Left lung (tissue), 10 donors: Measurements from ENCODE around the gene ADAMTSL4. TPM values are rescaled to one million over a fixed set of nuclear protein-coding genes. Genes with fewer than 3 reads are reported as not detected.

Experiments
- ATAC-seq: fragments of 200-7000 bp; cut with Tn5 transposase; one replicate; pipeline ENCODE4 v1.9.1; 2020; ENCODE audit warnings: moderate library complexity
- DNase-seq, 4 donors: peaks; one replicate each; pipeline ENCODE4 v3.0.0-alpha.2; 2013 to 2020
- H3K27ac ChIP-seq, 2 donors: fragments of 200-600 bp; sonication (generic) in 1 of 2; one replicate each; pipeline versions ENCODE4 v1.5.0 to v1.8.0; 2020 to 2021
- H3K27me3 ChIP-seq, 2 donors: fragments of 200-600 bp; sonication (generic) in 1 of 2; one replicate each; pipeline versions ENCODE4 v1.5.0 to v1.8.0; 2020 to 2021
- H3K36me3 ChIP-seq, 2 donors: fragments of 200-600 bp; sonication (generic) in 1 of 2; one replicate each; pipeline versions ENCODE4 v1.5.0 to v1.8.0; 2020 to 2021
- H3K4me1 ChIP-seq, 2 donors: fragments of 200-600 bp; one replicate each; pipeline ENCODE4 v1.8.0; 2021
- H3K4me3 ChIP-seq, 2 donors: fragments of 200-600 bp; sonication (generic) in 1 of 2; one replicate each; pipeline versions ENCODE4 v1.5.0 to v1.8.0; 2020 to 2021; ENCODE audit warnings: mild to moderate bottlenecking in 1 of 2
- H3K9me3 ChIP-seq, 2 donors: fragments of 200-600 bp; sonication (generic) in 1 of 2; one replicate each; pipeline versions ENCODE4 v1.5.0 to v1.8.0; 2020 to 2021
- intact Hi-C, 2 donors: fragments of 100-400 bp; cut with DNase I; formaldehyde crosslinking; loops; one replicate each; pipeline versions ENCODE4 v1.11.2 to v1.14.2; 2022
- polyA plus RNA-seq, 6 donors: library from polyadenylated mRNA; unstranded; fragments of 120-200 nt; gene quantifications; one replicate each; pipeline ENCODE4 v1.2.1, GENCODE V29; 2013; ENCODE audit not compliant: insufficient read length in 6 of 6
- total RNA-seq, 2 donors: library from RNA; stranded (reverse); fragmentation: NEBNext Ultra II Directional; extraction: Animal tissue kit (Norgen Biotek cat#: 25700); gene quantifications; one replicate each; pipeline ENCODE4 v1.2.1, GENCODE V29; 2021
- TF ChIP-seq, protein P1 (sequence below), 2 donors: fragments of 200-600 bp; sonication (generic) in 1 of 2; IDR thresholded peaks; one replicate each; pipeline versions ENCODE4 v1.5.0 to v1.8.0; 2021; ENCODE audit warnings: antibody characterized with exemption in 2 of 2
- donor health status: DM: no; HTN: yes; CAD: no.
- donor health status: DM: no; HTN: no; CAD: no.

ADAMTSL4 gene
- total and polyA plus RNA-seq, 8 donors, result 13.0 to 76.0 (median 20.1) TPM

GRCh38 chr1:150551051-150551783 lies 2.0 kb downstream of the ADAMTSL4 start:
- intact Hi-C loops, result no loop called here
- Histone ChIP-seq H3K9me3 (no peaks in the 10 kb centered on the region), H3K4me1 (peaks cover 35 to 64% of the 10 kb centered on the region in 2 donors), H3K27me3 (peaks cover 0 to 2% of the 10 kb centered on the region in 2 donors), H3K36me3 (peaks cover 0 to 28% of the 10 kb centered on the region in 2 donors), H3K4me3 (peak overlapping the region in 1 of 2 donors; percentile 58), H3K27ac (peak overlapping the region; percentile 85 to 89)
- TF ChIP-seq, protein P1, sequence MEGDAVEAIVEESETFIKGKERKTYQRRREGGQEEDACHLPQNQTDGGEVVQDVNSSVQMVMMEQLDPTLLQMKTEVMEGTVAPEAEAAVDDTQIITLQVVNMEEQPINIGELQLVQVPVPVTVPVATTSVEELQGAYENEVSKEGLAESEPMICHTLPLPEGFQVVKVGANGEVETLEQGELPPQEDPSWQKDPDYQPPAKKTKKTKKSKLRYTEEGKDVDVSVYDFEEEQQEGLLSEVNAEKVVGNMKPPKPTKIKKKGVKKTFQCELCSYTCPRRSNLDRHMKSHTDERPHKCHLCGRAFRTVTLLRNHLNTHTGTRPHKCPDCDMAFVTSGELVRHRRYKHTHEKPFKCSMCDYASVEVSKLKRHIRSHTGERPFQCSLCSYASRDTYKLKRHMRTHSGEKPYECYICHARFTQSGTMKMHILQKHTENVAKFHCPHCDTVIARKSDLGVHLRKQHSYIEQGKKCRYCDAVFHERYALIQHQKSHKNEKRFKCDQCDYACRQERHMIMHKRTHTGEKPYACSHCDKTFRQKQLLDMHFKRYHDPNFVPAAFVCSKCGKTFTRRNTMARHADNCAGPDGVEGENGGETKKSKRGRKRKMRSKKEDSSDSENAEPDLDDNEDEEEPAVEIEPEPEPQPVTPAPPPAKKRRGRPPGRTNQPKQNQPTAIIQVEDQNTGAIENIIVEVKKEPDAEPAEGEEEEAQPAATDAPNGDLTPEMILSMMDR (IDR thresholded peaks at IDR 0.05), result no peak
- ATAC-seq (no peak), DNase-seq (no peak)

- DNase-seq (no peak), ATAC-seq (no peak)
- TF ChIP-seq, protein P1 (IDR thresholded peaks at IDR 0.05), result no peak
- Histone ChIP-seq H3K36me3 (peaks cover 0 to 34% of the 10 kb centered on the region in 2 donors), H3K27me3 (no peaks in the 10 kb centered on the region), H3K4me3 (peak overlapping the region in 1 of 2 donors; percentile 58), H3K9me3 (no peaks in the 10 kb centered on the region), H3K27ac (peak overlapping the region; percentile 85 to 89), H3K4me1 (peaks cover 35 to 64% of the 10 kb centered on the region in 2 donors)
- intact Hi-C loops, result no loop called here
Measured at GRCh38 chr1:150551784-150552127, 2.5 kb downstream of the ADAMTSL4 start.

GRCh38 chr1:150552128-150552910 lies 3.1 kb downstream of the ADAMTSL4 start:
- Histone ChIP-seq H3K27ac (peak overlapping the region; percentile 85 to 89), H3K36me3 (peaks cover 0 to 39% of the 10 kb centered on the region in 2 donors), H3K4me1 (peaks cover 35 to 65% of the 10 kb centered on the region in 2 donors), H3K4me3 (peak overlapping the region in 1 of 2 donors; percentile 19), H3K9me3 (no peaks in the 10 kb centered on the region), H3K27me3 (no peaks in the 10 kb centered on the region)
- DNase-seq (peak; percentile 70 to 94 (median 90)), ATAC-seq (peak; percentile 57)
- TF ChIP-seq, protein P1 (IDR thresholded peaks at IDR 0.05), result no peak
- intact Hi-C loops, result no loop called here

DNA sequence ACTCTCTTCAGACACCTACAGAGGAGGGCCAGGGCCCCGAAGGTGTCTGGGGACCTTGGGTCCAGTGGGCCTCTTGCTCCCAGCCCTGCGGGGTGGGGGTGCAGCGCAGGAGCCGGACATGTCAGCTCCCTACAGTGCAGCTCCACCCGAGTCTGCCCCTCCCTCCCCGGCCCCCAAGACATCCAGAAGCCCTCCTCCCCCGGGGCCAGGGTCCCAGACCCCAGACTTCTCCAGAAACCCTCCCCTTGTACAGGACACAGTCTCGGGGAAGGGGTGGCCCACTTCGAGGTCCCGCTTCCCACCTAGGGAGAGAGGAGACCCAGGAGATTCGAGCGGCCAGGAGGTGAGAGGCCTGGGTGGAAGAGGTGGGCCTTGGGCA lies 3.7 kb downstream of the ADAMTSL4 start:
- no peak for ATAC-seq
- H3K4me1 ChIP-seq, result peaks cover 35 to 65% of the 10 kb centered on the region in 2 donors
- intact Hi-C loops, result no loop called here

More for the DNA sequence above, 3.7 kb downstream of the ADAMTSL4 start:
- no peak for DNase-seq
- Histone ChIP-seq H3K36me3 (peaks cover 0 to 45% of the 10 kb centered on the region in 2 donors), H3K9me3 (no peaks in the 10 kb centered on the region), H3K4me3 (peak overlapping the region in 1 of 2 donors; percentile 19), H3K27ac (peak overlapping the region; percentile 85 to 89), H3K27me3 (no peaks in the 10 kb centered on the region)
- TF ChIP-seq, protein P1 (IDR thresholded peaks at IDR 0.05), result no peak
